SK-N-SH treated with all-trans-retinoic acid at 6 μM for 48 hours (cell line): ENCODE measurements around the gene PCDH9.

Experiments used
- ATAC-seq: fragments of 200-7000 bp; cut with Tn5 transposase; 3 replicates; pipeline ENCODE4 v1.9.1; 2020; ENCODE audit warnings: mild to moderate bottlenecking, moderate library complexity
- ARNTL ChIP-seq: fragments of 450-650 bp; formaldehyde crosslinking; IDR thresholded peaks from 2 replicates; pipeline ENCODE4 v1.5.0; 2020; ENCODE audit warnings: low read depth, mild to moderate bottlenecking, moderate library complexity, borderline replicate concordance
- BACH2 ChIP-seq: fragments of 250-450 bp; sonication (Bioruptor Pico); IDR thresholded peaks from 2 replicates; pipeline ENCODE4 v1.9.0; 2021; ENCODE audit warnings: mild to moderate bottlenecking, borderline replicate concordance
- ESRRG ChIP-seq: fragments of 250-450 bp; sonication (Bioruptor Pico); IDR thresholded peaks from 2 replicates; pipeline ENCODE4 v1.6.1; 2021; ENCODE audit warnings: mild to moderate bottlenecking
- ISL1 ChIP-seq: fragments of 250-450 bp; sonication (Bioruptor Pico); IDR thresholded peaks from 2 replicates; pipeline ENCODE4 v2.1.2; 2022; ENCODE audit warnings: mild to moderate bottlenecking, moderate library complexity
- OSR1 ChIP-seq: fragments of 250-450 bp; sonication (Bioruptor Pico); IDR thresholded peaks from 2 replicates; pipeline ENCODE4 v1.8.0; 2022; ENCODE audit warnings: moderate library complexity, mild to moderate bottlenecking, inconsistent platforms
- PPARA ChIP-seq: fragments of 250-450 bp; sonication (Bioruptor Pico); IDR thresholded peaks from 2 replicates; pipeline ENCODE4 v1.5.0; 2020; ENCODE audit warnings: mild to moderate bottlenecking, borderline replicate concordance
- RARB ChIP-seq: fragments of 250-450 bp; sonication (Bioruptor Pico); IDR thresholded peaks from 2 replicates; pipeline ENCODE4 v1.8.0; 2021; ENCODE audit warnings: mild to moderate bottlenecking, moderate library complexity
- SNAI2 ChIP-seq: fragments of 250-450 bp; sonication (Bioruptor Pico); IDR thresholded peaks from 2 replicates; pipeline ENCODE4 v1.5.0; 2020; ENCODE audit warnings: mild to moderate bottlenecking, moderate library complexity
- TCF4 ChIP-seq: fragments of 250-450 bp; sonication (Bioruptor Pico); IDR thresholded peaks from 2 replicates; pipeline ENCODE4 v1.8.0; 2021; ENCODE audit warnings: mild to moderate bottlenecking, moderate library complexity, borderline replicate concordance
- TOX ChIP-seq: fragments of 250-450 bp; sonication (Bioruptor Pico); IDR thresholded peaks from 2 replicates; pipeline ENCODE4 v1.8.0; 2021; ENCODE audit warnings: mild to moderate bottlenecking, moderate library complexity, borderline replicate concordance
- ZC3H10 ChIP-seq: fragments of 250-450 bp; sonication (Bioruptor Pico); IDR thresholded peaks from 2 replicates; pipeline ENCODE4 v1.5.1; 2021; ENCODE audit warnings: mild to moderate bottlenecking, moderate library complexity
- ZFP3 ChIP-seq: fragments of 250-450 bp; sonication (Bioruptor Pico); IDR thresholded peaks from 2 replicates; pipeline ENCODE4 v1.5.0; 2020; ENCODE audit warnings: mild to moderate bottlenecking, moderate library complexity
- ZNF565 ChIP-seq: fragments of 450-650 bp; formaldehyde crosslinking; conservative IDR thresholded peaks from 2 replicates; pipeline ENCODE4 v1.5.0; 2020; ENCODE audit warnings: low read depth, mild to moderate bottlenecking, moderate library complexity
- TF ChIP-seq, protein P1 (sequence below): fragments of 250-450 bp; sonication (Bioruptor Pico); IDR thresholded peaks from 2 replicates; pipeline ENCODE4 v1.5.1; 2020; ENCODE audit warnings: low read depth, mild to moderate bottlenecking, moderate library complexity
- TF ChIP-seq, protein P2 (sequence below): fragments of 250-450 bp; sonication (Bioruptor Pico); IDR thresholded peaks from 2 replicates; pipeline ENCODE4 v1.8.0; 2021; ENCODE audit warnings: low read depth, mild to moderate bottlenecking, moderate library complexity, borderline replicate concordance
- TF ChIP-seq, protein P3 (sequence below): fragments of 250-450 bp; sonication (Bioruptor Pico); IDR thresholded peaks from 2 replicates; pipeline ENCODE4 v1.5.0; 2020; ENCODE audit warnings: mild to moderate bottlenecking, moderate library complexity
- TF ChIP-seq, protein P4 (sequence below): fragments of 250-450 bp; sonication (Bioruptor Pico); IDR thresholded peaks from 2 replicates; pipeline ENCODE4 v1.8.0; 2020; ENCODE audit warnings: mild to moderate bottlenecking, moderate library complexity, borderline replicate concordance

Gene PCDH9

DNA sequence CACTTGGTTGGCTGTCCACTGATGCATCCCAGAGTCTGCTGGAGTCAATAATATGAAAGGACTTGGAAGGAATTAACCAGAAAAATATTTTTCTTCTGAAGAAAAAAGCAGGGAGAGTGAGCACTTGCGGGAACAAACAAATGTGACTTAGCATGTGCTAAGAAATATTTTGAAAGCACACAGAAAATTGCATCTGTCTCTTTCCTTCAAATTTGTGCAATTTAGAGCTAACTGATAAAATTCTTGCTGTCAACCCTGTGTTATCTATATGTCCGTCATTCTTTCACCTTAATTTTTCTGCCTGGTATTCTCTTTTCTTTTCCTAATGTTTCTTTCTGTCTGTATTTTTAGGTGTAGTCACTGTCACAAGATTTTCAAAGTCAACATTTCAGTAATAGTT, 852.6 kb downstream of the PCDH9 start:
- no peak for ATAC-seq
- TF ChIP-seq ESRRG (CRISPR knock-in tag), result no peak
- TF ChIP-seq TOX (CRISPR knock-in tag), result no peak
- TF ChIP-seq OSR1 (CRISPR knock-in tag), result no peak
- no peak for TF ChIP-seq ISL1
- TF ChIP-seq TCF4 (CRISPR knock-in tag), result no peak
- TF ChIP-seq BACH2 (CRISPR knock-in tag), result no peak
- no peak for TF ChIP-seq ZFP3
- TF ChIP-seq, protein P1, sequence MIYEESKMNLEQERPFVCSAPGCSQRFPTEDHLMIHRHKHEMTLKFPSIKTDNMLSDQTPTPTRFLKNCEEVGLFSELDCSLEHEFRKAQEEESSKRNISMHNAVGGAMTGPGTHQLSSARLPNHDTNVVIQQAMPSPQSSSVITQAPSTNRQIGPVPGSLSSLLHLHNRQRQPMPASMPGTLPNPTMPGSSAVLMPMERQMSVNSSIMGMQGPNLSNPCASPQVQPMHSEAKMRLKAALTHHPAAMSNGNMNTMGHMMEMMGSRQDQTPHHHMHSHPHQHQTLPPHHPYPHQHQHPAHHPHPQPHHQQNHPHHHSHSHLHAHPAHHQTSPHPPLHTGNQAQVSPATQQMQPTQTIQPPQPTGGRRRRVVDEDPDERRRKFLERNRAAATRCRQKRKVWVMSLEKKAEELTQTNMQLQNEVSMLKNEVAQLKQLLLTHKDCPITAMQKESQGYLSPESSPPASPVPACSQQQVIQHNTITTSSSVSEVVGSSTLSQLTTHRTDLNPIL (CRISPR knock-in tag), result no peak
- TF ChIP-seq RARB (CRISPR knock-in tag), result no peak
- no peak for TF ChIP-seq ARNTL (CRISPR knock-in tag)
- no peak for TF ChIP-seq SNAI2 (CRISPR knock-in tag)
- TF ChIP-seq, all 23 proteins: peak for 0

DNA sequence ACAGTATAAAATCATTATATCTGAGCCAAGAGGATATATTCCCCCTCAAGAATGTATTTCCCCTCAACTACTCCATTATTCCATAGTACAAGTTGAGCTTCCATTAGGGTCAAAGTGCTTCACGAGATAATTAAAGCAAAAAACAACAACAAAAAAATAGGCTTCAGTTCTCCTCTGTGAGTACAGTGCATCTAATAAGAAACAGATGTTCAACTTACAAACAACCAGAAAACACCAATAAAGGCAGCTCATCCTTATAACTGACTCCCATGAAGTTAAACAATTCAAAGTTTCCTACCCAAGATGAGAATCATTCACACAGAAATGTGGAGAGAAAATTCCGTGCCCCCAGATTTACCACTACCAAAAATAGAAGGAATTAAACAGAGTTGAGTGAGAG, 854.4 kb downstream of the PCDH9 start:
- peak; percentile 61; the same call in 2 of the 3 replicates for ATAC-seq
- TF ChIP-seq RARB (CRISPR knock-in tag), result no peak
- TF ChIP-seq, protein P2, sequence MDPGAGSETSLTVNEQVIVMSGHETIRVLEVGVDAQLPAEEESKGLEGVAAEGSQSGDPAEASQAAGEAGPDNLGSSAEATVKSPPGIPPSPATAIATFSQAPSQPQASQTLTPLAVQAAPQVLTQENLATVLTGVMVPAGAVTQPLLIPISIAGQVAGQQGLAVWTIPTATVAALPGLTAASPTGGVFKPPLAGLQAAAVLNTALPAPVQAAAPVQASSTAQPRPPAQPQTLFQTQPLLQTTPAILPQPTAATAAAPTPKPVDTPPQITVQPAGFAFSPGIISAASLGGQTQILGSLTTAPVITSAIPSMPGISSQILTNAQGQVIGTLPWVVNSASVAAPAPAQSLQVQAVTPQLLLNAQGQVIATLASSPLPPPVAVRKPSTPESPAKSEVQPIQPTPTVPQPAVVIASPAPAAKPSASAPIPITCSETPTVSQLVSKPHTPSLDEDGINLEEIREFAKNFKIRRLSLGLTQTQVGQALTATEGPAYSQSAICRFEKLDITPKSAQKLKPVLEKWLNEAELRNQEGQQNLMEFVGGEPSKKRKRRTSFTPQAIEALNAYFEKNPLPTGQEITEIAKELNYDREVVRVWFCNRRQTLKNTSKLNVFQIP (CRISPR knock-in tag), result no peak
- TF ChIP-seq ZFP3, result no peak
- TF ChIP-seq, protein P3, sequence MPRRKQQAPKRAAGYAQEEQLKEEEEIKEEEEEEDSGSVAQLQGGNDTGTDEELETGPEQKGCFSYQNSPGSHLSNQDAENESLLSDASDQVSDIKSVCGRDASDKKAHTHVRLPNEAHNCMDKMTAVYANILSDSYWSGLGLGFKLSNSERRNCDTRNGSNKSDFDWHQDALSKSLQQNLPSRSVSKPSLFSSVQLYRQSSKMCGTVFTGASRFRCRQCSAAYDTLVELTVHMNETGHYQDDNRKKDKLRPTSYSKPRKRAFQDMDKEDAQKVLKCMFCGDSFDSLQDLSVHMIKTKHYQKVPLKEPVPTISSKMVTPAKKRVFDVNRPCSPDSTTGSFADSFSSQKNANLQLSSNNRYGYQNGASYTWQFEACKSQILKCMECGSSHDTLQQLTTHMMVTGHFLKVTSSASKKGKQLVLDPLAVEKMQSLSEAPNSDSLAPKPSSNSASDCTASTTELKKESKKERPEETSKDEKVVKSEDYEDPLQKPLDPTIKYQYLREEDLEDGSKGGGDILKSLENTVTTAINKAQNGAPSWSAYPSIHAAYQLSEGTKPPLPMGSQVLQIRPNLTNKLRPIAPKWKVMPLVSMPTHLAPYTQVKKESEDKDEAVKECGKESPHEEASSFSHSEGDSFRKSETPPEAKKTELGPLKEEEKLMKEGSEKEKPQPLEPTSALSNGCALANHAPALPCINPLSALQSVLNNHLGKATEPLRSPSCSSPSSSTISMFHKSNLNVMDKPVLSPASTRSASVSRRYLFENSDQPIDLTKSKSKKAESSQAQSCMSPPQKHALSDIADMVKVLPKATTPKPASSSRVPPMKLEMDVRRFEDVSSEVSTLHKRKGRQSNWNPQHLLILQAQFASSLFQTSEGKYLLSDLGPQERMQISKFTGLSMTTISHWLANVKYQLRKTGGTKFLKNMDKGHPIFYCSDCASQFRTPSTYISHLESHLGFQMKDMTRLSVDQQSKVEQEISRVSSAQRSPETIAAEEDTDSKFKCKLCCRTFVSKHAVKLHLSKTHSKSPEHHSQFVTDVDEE, result no peak
- TF ChIP-seq, protein P4, sequence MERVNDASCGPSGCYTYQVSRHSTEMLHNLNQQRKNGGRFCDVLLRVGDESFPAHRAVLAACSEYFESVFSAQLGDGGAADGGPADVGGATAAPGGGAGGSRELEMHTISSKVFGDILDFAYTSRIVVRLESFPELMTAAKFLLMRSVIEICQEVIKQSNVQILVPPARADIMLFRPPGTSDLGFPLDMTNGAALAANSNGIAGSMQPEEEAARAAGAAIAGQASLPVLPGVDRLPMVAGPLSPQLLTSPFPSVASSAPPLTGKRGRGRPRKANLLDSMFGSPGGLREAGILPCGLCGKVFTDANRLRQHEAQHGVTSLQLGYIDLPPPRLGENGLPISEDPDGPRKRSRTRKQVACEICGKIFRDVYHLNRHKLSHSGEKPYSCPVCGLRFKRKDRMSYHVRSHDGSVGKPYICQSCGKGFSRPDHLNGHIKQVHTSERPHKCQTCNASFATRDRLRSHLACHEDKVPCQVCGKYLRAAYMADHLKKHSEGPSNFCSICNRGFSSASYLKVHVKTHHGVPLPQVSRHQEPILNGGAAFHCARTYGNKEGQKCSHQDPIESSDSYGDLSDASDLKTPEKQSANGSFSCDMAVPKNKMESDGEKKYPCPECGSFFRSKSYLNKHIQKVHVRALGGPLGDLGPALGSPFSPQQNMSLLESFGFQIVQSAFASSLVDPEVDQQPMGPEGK (CRISPR knock-in tag), result no peak
- no peak for TF ChIP-seq ARNTL (CRISPR knock-in tag)
- TF ChIP-seq ZNF565 (CRISPR knock-in tag), result no peak
- TF ChIP-seq ZC3H10 (CRISPR knock-in tag), result no peak
- no peak for TF ChIP-seq ISL1
- no peak for TF ChIP-seq PPARA (CRISPR knock-in tag)
- no peak for TF ChIP-seq TOX (CRISPR knock-in tag)
- TF ChIP-seq TCF4 (CRISPR knock-in tag), result no peak

DNA sequence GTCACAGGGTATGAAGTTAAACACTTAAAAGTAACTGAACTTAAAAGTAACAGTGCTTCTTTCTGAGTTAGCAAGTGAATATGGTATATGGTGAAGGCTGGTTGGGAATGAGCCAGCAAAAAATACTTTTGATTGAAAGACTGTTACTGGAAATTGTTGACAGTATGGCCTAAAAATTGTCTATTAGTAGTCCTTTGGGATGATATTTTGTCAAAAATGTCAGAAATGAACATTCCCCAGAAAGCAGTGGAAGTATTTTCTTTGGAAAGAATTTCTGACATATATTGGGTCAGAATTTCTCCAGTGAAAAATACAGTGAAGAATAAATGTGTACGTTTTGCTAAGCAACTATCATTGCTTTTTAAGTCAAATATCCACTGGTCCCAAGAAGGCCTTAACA, 860.5 kb downstream of the PCDH9 start:
- ATAC-seq, result no peak
- TF ChIP-seq ZNF565 (CRISPR knock-in tag) (no peak), ESRRG (CRISPR knock-in tag) (no peak), TCF4 (CRISPR knock-in tag) (no peak), ZFP3 (no peak)
- TF ChIP-seq, protein P2 (CRISPR knock-in tag), result no peak
- TF ChIP-seq, protein P1 (CRISPR knock-in tag), result no peak
- TF ChIP-seq, protein P4 (CRISPR knock-in tag), result no peak
